Embryonic facial prominence (tissue), 1 donor: ENCODE data around the gene GALNT17.
"Not testable (repeated sequence)": the region's sequence is repeated elsewhere in the genome, so short reads cannot be mapped to it uniquely, and the experiment has no call there.

Source experiments
- DNase-seq: peaks from one replicate; pipeline ENCODE4 v3.0.0-alpha.2; 2016; ENCODE audit errors: extremely low spot score

The GALNT17 gene

DNA sequence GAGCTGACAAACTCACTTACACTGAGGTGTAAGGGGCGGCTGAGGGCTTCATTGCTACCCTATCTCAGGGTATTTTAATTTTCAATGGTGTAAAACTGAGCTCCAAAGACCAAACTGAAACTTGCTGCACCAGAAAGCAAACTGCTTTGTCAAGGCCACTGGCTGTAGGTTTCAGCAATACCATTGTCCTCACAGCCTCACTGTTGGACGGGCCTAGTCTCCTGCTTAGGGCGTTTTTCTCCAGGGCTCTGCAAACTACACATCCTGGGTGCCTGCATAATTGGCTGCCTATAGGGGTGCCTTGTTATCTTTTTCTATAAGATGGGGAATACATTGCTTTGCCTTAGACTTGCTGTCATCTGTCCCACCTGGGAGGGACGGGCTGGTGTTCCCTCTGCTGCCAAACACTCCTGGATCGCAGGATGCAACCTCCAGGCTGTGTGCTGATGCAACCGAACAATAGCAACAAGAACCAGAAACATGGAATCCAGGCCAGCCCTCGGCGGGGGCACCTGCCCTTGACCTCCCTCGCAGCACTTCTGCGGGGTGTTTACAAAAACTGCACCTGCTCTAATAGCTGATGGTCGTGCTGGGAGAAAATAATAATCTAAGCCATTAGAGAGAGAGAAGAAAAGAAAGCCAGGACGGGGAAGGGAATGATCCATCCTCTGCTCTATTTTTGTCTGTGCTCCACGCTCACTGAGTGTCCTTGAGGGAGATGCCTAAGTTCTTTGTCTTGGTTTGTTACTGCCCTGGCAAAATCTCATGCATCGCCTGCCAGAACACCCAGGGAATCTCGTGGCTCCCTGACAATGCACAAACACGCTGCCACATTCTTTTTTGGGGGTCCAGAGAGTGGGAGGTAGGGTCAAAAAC is 104.5 kb downstream of the GALNT17 start:
- DNase-seq: no peak

GRCh38 chr7:71237945-71238344 is 106.0 kb downstream of the GALNT17 start:
- no peak for DNase-seq

GRCh38 chr7:71238581-71239295 is 106.8 kb downstream of the GALNT17 start:
- DNase-seq: no peak

DNA sequence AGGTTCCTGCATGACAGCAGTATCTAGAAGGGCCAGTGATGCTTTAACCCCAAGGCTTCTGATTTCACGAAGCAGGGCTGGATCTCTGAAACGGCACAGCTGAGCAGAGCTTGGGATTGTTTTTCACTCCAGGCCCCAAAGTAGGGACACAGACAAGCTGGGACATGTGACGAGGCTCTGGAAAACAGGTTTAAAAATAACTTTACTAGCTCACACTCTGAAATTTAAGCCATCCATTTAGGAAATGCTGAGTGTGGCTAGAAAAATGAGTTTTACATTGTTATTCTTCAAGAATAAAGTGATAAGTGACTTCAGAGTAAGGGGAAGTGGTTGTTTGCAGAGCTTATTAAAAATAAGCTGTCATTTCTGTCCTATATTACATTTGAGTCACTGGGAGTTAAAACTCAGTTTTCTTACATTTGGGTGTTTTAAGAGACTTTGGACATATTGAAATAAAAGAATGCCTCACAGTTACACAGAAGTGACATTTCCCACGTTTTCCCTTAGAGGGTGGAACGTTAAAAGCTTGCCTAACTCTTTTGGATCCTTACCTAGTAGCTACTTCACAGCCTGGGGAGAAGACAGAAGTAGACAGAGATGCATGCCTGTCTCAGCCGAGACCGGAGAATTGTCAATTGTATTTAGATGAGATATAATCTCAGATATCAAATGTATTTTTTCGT is 107.8 kb downstream of the GALNT17 start:
- DNase-seq: no peak

DNA sequence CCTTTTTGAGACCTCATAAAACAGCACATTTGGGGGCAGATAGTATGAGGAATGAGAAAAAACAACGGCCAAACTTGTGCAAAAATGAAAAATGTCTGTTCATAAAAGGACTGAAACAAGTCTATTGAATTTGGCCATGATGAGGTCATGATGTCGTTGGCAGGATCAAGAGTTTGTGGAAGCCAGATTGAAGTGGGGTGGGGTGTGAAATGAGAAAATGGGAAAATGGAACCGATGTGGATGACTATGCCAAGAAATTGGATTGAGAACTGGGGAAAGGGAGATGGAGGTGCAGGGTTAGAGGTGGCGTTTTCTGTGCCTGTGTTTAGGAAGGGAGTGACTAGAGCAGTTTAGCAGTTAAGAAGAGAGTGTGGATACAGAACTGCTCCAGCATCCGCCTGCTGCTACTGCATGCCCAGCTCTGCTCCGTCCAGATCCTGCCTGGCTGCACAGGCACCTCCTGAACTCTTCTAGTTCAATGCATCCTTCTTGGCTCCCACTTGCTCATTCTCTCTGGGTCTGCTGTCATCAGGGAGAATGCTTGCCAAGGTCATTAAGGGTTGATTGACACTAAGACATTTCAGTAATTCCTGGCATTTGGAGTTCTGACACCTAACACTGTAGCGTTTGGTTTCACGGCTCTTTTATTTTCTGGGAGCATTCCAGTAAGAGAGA is 111.9 kb downstream of the GALNT17 start:
- no peak for DNase-seq

- no peak for DNase-seq
Measured at GRCh38 chr7:71245038-71245437, 113.1 kb downstream of the GALNT17 start.

- DNase-seq: no peak
Measured at GRCh38 chr7:71251706-71252105, 119.8 kb downstream of the GALNT17 start.

- DNase-seq: no peak
Measured at GRCh38 chr7:71254751-71255150, 122.8 kb downstream of the GALNT17 start.

- DNase-seq: no peak
Measured at GRCh38 chr7:71255537-71256178, 123.7 kb downstream of the GALNT17 start.

DNA sequence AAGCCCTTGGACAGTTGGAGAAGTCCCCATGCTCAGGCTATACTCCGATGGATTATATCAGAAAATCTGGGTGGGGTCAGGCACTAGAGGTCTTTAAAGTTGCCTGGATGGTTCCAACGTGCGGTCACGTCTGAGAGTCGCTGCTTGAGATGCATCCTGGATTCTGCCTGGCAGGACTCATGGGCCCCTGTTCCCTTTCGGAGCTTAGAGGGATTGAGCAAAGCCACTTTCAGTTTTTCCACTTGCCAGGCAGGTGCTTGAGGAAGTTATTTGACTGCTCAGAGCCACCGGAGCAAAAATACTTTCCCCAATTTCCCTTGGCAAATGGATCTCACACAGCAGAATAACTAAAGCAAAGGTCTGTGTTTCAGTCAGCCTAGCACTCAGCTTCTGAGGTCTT is 129.1 kb downstream of the GALNT17 start:
- no peak for DNase-seq

DNA sequence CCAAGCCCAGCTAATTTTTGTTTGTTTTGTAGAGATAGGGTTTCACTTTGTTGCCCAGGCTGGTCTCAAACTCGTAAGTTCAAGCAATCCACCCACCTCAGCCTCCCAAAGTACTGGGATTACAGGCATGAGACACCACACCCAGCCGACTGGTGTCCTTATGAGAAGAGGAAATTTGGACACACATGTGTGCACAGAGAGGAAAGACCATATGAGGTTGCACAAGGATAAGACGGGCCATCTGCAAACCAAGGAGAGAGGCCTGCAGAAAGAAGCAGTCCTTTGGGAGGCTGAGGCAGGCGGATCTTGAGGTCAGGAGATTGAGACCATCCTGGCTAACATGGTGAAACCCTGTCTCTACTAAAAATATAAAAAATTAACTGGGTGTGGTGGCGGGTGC is 130.9 kb downstream of the GALNT17 start:
- DNase-seq: not testable (repeated sequence)

DNA sequence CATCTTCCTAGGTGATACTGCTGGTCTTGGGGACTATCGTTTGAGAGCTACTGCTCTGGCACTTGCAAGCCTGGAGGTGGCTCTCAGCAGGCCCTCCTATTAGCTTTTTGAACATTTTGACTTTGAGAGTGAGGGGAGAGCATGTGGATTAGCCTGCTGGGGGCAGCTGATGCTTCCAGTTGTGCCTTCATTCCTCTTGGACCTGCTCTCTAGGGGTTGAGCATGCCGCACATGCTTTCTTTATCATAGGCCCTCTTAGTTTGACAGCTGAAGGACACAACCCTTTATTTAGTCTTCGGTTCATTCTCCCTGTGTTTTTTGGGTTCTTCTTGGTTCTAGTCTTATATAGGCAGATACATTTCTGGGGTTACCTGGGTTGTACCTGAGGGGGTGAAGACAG is 132.1 kb downstream of the GALNT17 start:
- no peak for DNase-seq

DNA sequence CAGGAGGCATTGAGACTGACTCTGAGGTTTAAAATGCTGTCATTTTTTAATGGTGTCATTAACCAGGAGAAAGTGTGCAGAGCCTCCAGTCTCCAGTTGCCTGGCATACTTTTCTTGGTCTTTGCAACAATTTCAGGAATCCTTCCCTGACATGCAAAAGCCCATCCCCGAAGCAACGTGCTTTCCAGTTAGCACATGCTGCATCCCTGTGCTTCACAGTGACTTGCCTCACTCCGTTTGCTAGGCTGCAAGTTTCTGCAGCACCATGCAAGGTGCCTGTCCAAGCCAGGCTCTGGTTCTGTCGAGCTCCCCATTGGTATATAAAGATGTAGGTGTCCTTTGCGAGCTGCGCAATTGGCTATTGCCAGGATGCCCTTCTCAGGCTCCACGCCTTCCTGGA is 135.0 kb downstream of the GALNT17 start:
- no peak for DNase-seq

GRCh38 chr7:71267734-71268469 is 136.0 kb downstream of the GALNT17 start:
- no peak for DNase-seq

DNA sequence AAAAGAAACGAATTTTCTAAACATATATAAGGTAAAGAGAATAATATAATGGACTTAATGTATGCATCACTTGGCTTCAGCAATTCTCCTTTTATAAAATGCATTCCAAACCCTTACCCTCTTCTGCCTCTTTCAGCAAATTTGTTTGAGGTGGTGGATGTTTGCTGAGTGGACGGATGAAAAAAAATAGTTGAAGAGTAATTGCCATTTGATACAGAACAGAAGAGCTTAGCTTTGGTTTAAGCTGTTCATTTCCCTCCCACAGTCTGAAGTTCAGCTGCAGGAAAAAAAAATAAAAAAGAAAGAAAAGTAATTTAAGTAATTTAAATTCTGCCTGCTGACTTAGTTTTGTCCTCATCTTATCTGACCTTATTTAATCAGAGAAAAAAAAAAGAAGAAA is 138.6 kb downstream of the GALNT17 start:
- no peak for DNase-seq

- no peak for DNase-seq
Measured at GRCh38 chr7:71271203-71271602, 139.3 kb downstream of the GALNT17 start.

DNA sequence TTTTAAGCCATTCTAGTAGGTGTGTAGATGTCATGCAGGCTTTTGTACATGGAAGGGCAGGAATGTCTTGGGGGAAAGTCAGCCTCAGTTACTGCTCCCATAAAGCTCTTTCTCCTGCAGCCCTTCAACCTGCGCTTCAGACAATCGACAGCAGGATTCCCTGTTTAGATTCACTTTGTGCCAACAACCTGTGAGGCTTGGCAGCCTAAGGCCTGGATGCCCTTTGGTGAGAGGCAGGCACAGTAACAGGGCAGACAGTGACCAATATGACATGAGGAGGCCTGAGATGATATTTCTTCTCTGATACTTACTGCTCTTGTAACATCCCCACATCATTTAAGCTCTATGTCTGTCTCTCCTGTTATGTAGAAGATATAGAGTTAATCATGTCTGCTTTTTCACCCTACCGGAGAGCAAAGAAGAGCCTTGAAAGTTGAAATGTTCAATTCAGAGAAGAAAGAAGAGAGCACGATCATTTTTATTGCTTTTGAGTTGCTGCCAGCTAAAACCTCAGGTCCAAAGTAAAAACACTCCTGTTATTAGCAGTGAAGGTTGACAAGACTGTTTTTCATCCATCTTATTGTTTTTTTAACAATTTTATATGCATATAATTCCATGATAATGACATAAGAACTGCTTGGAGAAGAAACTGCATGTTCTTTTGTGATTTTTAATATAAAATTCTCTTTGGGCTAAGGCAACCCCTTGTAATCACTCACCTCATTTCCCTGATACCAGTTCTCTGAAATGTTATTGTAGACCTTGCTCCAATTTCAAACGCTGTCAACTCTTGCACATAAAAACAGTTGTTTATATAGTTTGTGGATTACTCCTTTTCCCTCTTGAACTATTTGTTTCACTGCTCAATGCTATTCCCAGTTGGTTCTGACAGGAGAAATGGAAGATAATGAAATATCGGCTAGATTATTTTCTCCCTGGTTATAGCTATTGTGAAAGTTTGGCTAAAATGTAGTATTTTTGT is 140.9 kb downstream of the GALNT17 start:
- no peak for DNase-seq

GRCh38 chr7:71278257-71278656 is 146.3 kb downstream of the GALNT17 start:
- no peak for DNase-seq

DNA sequence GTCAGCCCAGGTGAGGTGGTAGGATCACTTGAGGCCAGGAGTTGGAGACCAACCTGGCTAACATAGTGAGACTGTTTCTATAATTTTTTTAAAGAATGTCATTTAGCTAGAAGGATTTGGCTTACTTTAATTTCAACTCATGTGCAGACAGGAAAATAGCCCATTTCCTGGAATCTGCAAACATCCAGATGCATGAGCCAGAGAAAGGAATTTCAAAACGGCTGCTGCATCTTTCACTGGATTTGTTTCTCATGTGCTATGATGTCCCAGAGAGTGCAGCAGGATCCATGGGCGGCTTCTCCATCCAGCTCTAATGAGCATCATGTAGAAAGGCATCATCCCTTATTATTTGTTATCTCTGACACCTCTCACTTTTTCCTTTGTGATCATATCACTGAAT is 149.3 kb downstream of the GALNT17 start:
- DNase-seq: no peak

- no peak for DNase-seq
Measured at GRCh38 chr7:71283802-71284201, 151.9 kb downstream of the GALNT17 start.
